HEK293T (cell line): ENCODE data around the gene GSTO1.

Experiments
- CTCF ChIA-PET: fragments of 350-600 bp; formaldehyde crosslinking; extraction: SDS; loops from one replicate; lab custom pipeline; 2021; ENCODE audit warnings: antibody characterized with exemption, inconsistent platforms; lab: Yijun Ruan, JAX
- POLR2A ChIA-PET: fragments of 350-600 bp; formaldehyde crosslinking; extraction: SDS; loops from one replicate; lab custom pipeline; 2020; ENCODE audit warnings: antibody characterized with exemption, inconsistent platforms; lab: Yijun Ruan, JAX
- DNase-seq: peaks from one replicate; pipeline ENCODE4 v3.0.0; 2012; ENCODE audit warnings: mixed read lengths; ENCODE audit errors: extremely low spot score
- ARNT ChIP-seq: fragments of 450-650 bp; IDR thresholded peaks from 2 replicates; pipeline ENCODE4 v1.6.1; 2017; ENCODE audit warnings: mild to moderate bottlenecking
- BHLHE40 ChIP-seq: fragments of 450-650 bp; IDR thresholded peaks from 2 replicates; pipeline ENCODE4 v1.6.1; 2016; ENCODE audit warnings: mild to moderate bottlenecking, moderate library complexity, borderline replicate concordance
- CTBP1 ChIP-seq: fragments of 450-650 bp; IDR thresholded peaks from 2 replicates; pipeline ENCODE4 v1.6.1; 2016; ENCODE audit warnings: borderline replicate concordance
- ELF4 ChIP-seq: fragments of 450-650 bp; IDR thresholded peaks from 2 replicates; pipeline ENCODE4 v1.6.1; 2017; ENCODE audit warnings: antibody characterized with exemption
- FOXA1 ChIP-seq: fragments of 450-650 bp; IDR thresholded peaks from 2 replicates; pipeline ENCODE4 v1.6.1; 2016; ENCODE audit warnings: mild to moderate bottlenecking
- FOXK2 ChIP-seq: fragments of 450-650 bp; IDR thresholded peaks from 2 replicates; pipeline ENCODE4 v1.6.1; 2016; ENCODE audit warnings: mild to moderate bottlenecking
- FOXM1 ChIP-seq: fragments of 450-650 bp; IDR thresholded peaks from 2 replicates; pipeline ENCODE4 v1.6.1; 2017; ENCODE audit warnings: mild to moderate bottlenecking, borderline replicate concordance
- HDGF ChIP-seq: fragments of 450-650 bp; IDR thresholded peaks from 2 replicates; pipeline ENCODE4 v1.6.1; 2017; ENCODE audit warnings: antibody characterized with exemption, borderline replicate concordance
- L3MBTL2 ChIP-seq: fragments of 450-650 bp; conservative IDR thresholded peaks from 2 replicates; pipeline ENCODE4 v1.6.1; 2016; ENCODE audit warnings: mild to moderate bottlenecking
- LEF1 ChIP-seq: fragments of 450-650 bp; IDR thresholded peaks from 2 replicates; pipeline ENCODE4 v1.6.1; 2017; ENCODE audit warnings: mild to moderate bottlenecking, borderline replicate concordance
- NFRKB ChIP-seq: fragments of 450-650 bp; IDR thresholded peaks from 2 replicates; pipeline ENCODE4 v1.6.1; 2016; ENCODE audit warnings: mild to moderate bottlenecking, moderate library complexity
- PKNOX1 ChIP-seq: fragments of 450-650 bp; IDR thresholded peaks from 2 replicates; pipeline ENCODE4 v1.6.1; 2016
- SP1 ChIP-seq: fragments of 450-650 bp; IDR thresholded peaks from 2 replicates; pipeline ENCODE4 v1.6.1; 2017
- SUZ12 ChIP-seq: fragments of 450-650 bp; IDR thresholded peaks from 2 replicates; pipeline ENCODE4 v1.6.1; 2016; ENCODE audit warnings: mild to moderate bottlenecking
- TARDBP ChIP-seq: fragments of 450-650 bp; IDR thresholded peaks from 2 replicates; pipeline ENCODE4 v1.6.1; 2016
- ZNF384 ChIP-seq: fragments of 450-650 bp; IDR thresholded peaks from 2 replicates; pipeline ENCODE4 v1.6.1; 2016

Gene GSTO1

DNA sequence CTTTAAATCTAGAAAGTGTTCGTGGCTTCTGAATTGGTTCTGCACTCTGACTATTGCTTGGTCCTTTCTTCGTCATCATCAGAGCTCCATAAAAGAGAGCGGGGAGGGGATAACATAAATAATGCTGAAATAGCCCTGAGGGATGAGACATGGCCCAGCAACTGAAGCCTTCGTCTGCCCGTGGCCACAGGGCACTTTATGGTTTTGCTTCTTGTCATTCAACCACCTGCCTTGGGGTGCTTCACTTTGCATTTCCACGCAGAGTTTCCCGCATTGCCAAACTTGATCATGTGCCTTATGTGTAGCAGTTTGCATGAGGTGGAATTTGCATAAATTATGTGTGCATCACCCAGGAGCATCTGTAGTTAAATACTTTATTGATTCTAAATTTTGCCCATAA is 30.2 kb downstream of the GSTO1 start:
- DNase-seq: no peak
- TF ChIP-seq LEF1 (no peak), ELF4 (no peak), CTBP1 (no peak), PKNOX1 (no peak), ARNT (no peak), BHLHE40 (no peak), SUZ12 (no peak), ZNF384 (no peak), NFRKB (no peak), TARDBP (no peak), FOXM1 (no peak), SP1 (no peak), FOXA1 (no peak), FOXK2 (no peak), L3MBTL2 (no peak)
- CTCF ChIA-PET: no interaction called here
- POLR2A ChIA-PET: no interaction called here

GRCh38 chr10:104286939-104287338 is 32.2 kb downstream of the GSTO1 start:
- ChIA-PET CTCF (interaction anchor here (0.7 kb wide), 1 partner anchor 12 kb away, joined by 3 read pairs; no protein-coding TSS in a partner anchor), POLR2A (no interaction called here)
- DNase-seq: no peak
- no peak for TF ChIP-seq SUZ12
- no peak for TF ChIP-seq L3MBTL2
- no peak for TF ChIP-seq FOXM1
- TF ChIP-seq CTBP1: no peak
- TF ChIP-seq NFRKB: no peak
- no peak for TF ChIP-seq BHLHE40

DNA sequence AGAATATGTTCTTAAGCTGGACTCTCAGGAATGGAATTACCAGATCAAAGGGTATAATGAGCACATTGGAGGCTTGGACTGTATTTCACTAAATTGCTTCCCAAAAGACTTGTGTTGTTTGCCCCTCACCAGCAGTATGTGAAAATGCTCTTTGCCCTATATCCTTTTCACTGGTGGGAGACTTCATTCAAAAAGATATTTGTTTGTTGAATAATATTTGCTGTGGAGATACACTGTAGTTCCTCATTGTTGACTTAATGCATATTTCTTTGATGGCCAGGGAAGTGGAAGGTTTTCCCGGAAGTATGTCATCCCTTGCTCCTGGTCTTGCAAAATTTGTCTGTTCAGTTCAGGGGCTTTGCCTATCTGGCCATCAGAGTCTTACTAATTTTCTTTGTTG is 33.7 kb downstream of the GSTO1 start:
- CTCF ChIA-PET: no interaction called here
- POLR2A ChIA-PET: no interaction called here
- TF ChIP-seq SP1 (no peak), HDGF (no peak), NFRKB (no peak), CTBP1 (no peak), ELF4 (no peak), FOXA1 (no peak), FOXK2 (no peak)
- DNase-seq: no peak

DNA sequence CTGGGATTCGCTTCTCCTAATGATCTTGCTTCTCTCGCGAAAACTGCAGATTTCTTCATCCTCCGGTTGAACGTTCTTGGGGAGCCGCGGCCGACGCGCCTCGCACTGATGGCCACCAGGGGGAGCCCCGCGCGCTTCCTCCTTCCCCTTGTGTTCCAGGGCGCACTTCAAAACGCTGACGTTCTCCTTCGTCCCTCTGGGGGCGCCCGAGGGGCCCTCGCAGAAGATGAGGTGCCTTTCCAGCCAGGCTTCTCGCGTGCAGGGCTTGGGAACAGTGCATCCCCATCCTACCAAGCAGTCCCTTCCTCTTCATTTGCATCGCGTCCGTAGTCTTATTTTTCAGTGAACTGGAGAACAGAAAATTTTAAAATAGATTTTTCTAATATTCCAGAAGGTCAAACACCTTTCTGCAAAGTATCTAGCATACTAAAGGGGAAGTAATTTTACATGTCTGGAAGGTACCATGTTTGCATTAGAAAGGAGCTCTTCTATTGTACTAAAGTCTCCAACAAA is 36.8 kb downstream of the GSTO1 start:
- ChIA-PET CTCF (interaction anchor here (0.6 to 3.0 kb wide), 20 partner anchors 8 to 92 kb away, joined by 3 to 25 read pairs (median 4); partner anchors contain the start of genes CFAP58 and GSTO1), POLR2A (no interaction called here)
- TF ChIP-seq ARNT (no peak), PKNOX1 (0 out of 2 replicates have a peak, but pooled peaks have one; percentile 3), BHLHE40 (no peak), ZNF384 (no peak), TARDBP (no peak), FOXM1 (no peak), HDGF (no peak)
- peak; percentile 96 for DNase-seq

DNA sequence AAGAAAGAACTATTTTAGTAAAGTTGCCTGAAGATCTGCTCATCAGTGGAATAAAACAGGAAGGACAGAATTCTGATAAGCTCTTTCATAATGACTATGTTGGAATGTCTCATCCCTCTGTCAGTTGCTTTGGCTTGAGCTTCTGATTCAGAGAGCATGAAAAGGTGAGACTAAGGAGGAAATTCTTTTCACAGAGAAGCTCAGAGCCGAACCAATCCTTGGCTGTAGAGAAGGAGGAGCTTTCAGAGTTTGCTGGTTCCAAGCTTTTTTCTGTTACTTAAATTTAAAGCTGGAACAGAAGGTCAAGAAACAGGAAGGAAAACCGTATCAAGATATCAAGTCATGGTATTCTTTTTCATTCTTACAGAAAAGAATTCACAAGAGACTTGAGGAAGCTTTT is 38.3 kb downstream of the GSTO1 start:
- no peak for DNase-seq
- CTCF ChIA-PET: interaction anchor here (0.7 to 3.0 kb wide), 5 partner anchors 13 to 164 kb away, joined by 3 to 25 read pairs (median 21); no protein-coding TSS in a partner anchor
- POLR2A ChIA-PET: no interaction called here
- TF ChIP-seq NFRKB (no peak), FOXK2 (no peak), LEF1 (no peak), TARDBP (no peak), HDGF (no peak), SUZ12 (no peak), SP1 (no peak), ELF4 (no peak), ARNT (no peak), FOXA1 (no peak), PKNOX1 (no peak), ZNF384 (no peak), FOXM1 (no peak), CTBP1 (no peak), L3MBTL2 (no peak), BHLHE40 (no peak)

GRCh38 chr10:104293781-104294321 is 39.2 kb downstream of the GSTO1 start:
- ChIA-PET POLR2A (no interaction called here), CTCF (interaction anchor here (1.3 to 3.0 kb wide), 2 partner anchors 19 to 74 kb away, joined by 3 to 25 read pairs; no protein-coding TSS in a partner anchor)
- no peak for DNase-seq
- no peak for TF ChIP-seq NFRKB
- TF ChIP-seq L3MBTL2: no peak
- no peak for TF ChIP-seq FOXA1
